ENCODE data around the gene MMD2. TPM values are rescaled to one million over a fixed set of nuclear protein-coding genes. Genes with fewer than 3 reads are reported as not detected.
"Not testable (repeated sequence)": the region's sequence is repeated elsewhere in the genome, so short reads cannot be mapped to it uniquely, and the experiment has no call there.

Gene MMD2
- total and polyA plus RNA-seq, 2 donors (not counting 1 experiment from before 2014, with no cell fraction given): not detected

- H3K27me3 ChIP-seq (replicated peaks in 1 of 4; ENCODE audit: control extremely low read depth in 1 of 4, control insufficient read depth in 3 of 4, insufficient read depth in 4 of 4, low read length in 3 of 4); DNase-seq; H3K4me3 ChIP-seq (ENCODE audit: control extremely low read depth in 1 of 5, extremely low read depth in 1 of 5, insufficient read depth in 1 of 5, low read depth in 2 of 5, low read length in 4 of 5); H3K4me2 ChIP-seq (replicated peaks; ENCODE audit: low read depth, low read length, poor library complexity, severe bottlenecking); H3K9ac ChIP-seq (ENCODE audit: low read length); POLR2A ChIA-PET; H3K27ac Mint-ChIP-seq; H3K9me3 Mint-ChIP-seq (ENCODE audit: insufficient read depth); H2AFZ ChIP-seq (ENCODE audit: insufficient read depth, low read depth, low read length, poor library complexity, severe bottlenecking); H3K27ac ChIP-seq (ENCODE audit: low read length in 2 of 2); H3K4me3 Mint-ChIP-seq; intact Hi-C loops (cut with micrococcal nuclease); ATAC-seq (ENCODE audit: low read depth); H3K4me1 ChIP-seq (ENCODE audit: control insufficient read depth in 2 of 2, insufficient read depth in 2 of 2, low read length in 2 of 2); H3K9me3 ChIP-seq (ENCODE audit: control extremely low read depth in 1 of 3, control insufficient read depth in 2 of 3, insufficient read depth in 1 of 3, low read length in 2 of 3); H3K27me3 Mint-ChIP-seq: not testable (repeated sequence)
- Histone ChIP-seq H3K79me2 (ENCODE audit: control insufficient read depth, insufficient read depth, low read length) (peaks cover 49% of the 10 kb centered on the region), H4K20me1 (ENCODE audit: control insufficient read depth, insufficient read depth, low read length, poor library complexity, severe bottlenecking) (peaks cover 18% of the 10 kb centered on the region), H3K36me3 (replicated peaks in 1 of 2; ENCODE audit: control extremely low read depth in 1 of 2, control insufficient read depth in 1 of 2, extremely low read depth in 1 of 2, insufficient read depth in 2 of 2, low read length in 1 of 2) (peaks cover 7 to 69% of the 10 kb centered on the region in 2 experiments)
- H3K4me1 Mint-ChIP-seq: peaks cover 29% of the 10 kb centered on the region
- 94% methylated on average over 13 of the region's 17 CpGs for WGBS (ENCODE audit: insufficient coverage)
- CTCF ChIA-PET: interaction anchor here (0.6 kb wide), 1 partner anchor 217 kb away, joined by 3 read pairs; no protein-coding TSS in a partner anchor
These were observed 22.4 kb upstream of the MMD2 start for GRCh38 chr7:4981295-4981890.

- H3K9ac ChIP-seq (ENCODE audit: low read length); ATAC-seq (ENCODE audit: low read depth): not testable (repeated sequence)
- H3K4me2 ChIP-seq (replicated peaks; ENCODE audit: low read depth, low read length, poor library complexity, severe bottlenecking): peak overlapping the region; percentile 22
These were observed 16.6 kb upstream of the MMD2 start for GRCh38 chr7:4975626-4976025.

More at GRCh38 chr7:4975626-4976025, 16.6 kb upstream of the MMD2 start:
- H3K9me3 ChIP-seq (ENCODE audit: control extremely low read depth in 1 of 3, control insufficient read depth in 2 of 3, insufficient read depth in 1 of 3, low read length in 2 of 3); H3K27me3 Mint-ChIP-seq; DNase-seq; H3K4me1 ChIP-seq (ENCODE audit: control insufficient read depth in 2 of 2, insufficient read depth in 2 of 2, low read length in 2 of 2); H2AFZ ChIP-seq (ENCODE audit: insufficient read depth, low read depth, low read length, poor library complexity, severe bottlenecking); CTCF ChIA-PET; H3K9me3 Mint-ChIP-seq (ENCODE audit: insufficient read depth); H3K4me3 ChIP-seq (ENCODE audit: control extremely low read depth in 1 of 5, extremely low read depth in 1 of 5, insufficient read depth in 1 of 5, low read depth in 2 of 5, low read length in 4 of 5); H3K27me3 ChIP-seq (replicated peaks in 1 of 4; ENCODE audit: control extremely low read depth in 1 of 4, control insufficient read depth in 3 of 4, insufficient read depth in 4 of 4, low read length in 3 of 4); H3K27ac ChIP-seq (ENCODE audit: low read length in 2 of 2): not testable (repeated sequence)
- peaks cover 42% of the 10 kb centered on the region for H4K20me1 ChIP-seq (ENCODE audit: control insufficient read depth, insufficient read depth, low read length, poor library complexity, severe bottlenecking)
- intact Hi-C loops (cut with micrococcal nuclease): loop anchor here (2.0 to 10.0 kb wide), 2 partner anchors 69 to 181 kb away; partner anchors contain the start of gene RBAK
- POLR2A ChIA-PET: interaction anchor here (0.7 kb wide), 1 partner anchor 1598 kb away, joined by 5 read pairs; no protein-coding TSS in a partner anchor
- Mint-ChIP-seq H3K4me3 (peak overlapping the region; percentile 61), H3K4me1 (peaks cover 20% of the 10 kb centered on the region), H3K27ac (peak overlapping the region; percentile 6)
- WGBS (ENCODE audit: insufficient coverage): 96% methylated on average over 11 of the region's 13 CpGs
- H3K79me2 ChIP-seq (ENCODE audit: control insufficient read depth, insufficient read depth, low read length): peaks cover 49% of the 10 kb centered on the region
- peaks cover 2 to 31% of the 10 kb centered on the region in 2 experiments for H3K36me3 ChIP-seq (replicated peaks in 1 of 2; ENCODE audit: control extremely low read depth in 1 of 2, control insufficient read depth in 1 of 2, extremely low read depth in 1 of 2, insufficient read depth in 2 of 2, low read length in 1 of 2)

Measured in B cell (primary cell).